T-helper 22 cell (primary cell): Measurements from ENCODE around the gene SLC38A9.

Experiments used
- DNase-seq: peaks from one replicate; pipeline ENCODE4 v3.0.0-alpha.2; 2020; ENCODE audit warnings: low read depth

Gene SLC38A9

GRCh38 chr5:55580042-55580441, 132.1 kb downstream of the SLC38A9 start:
- no peak for DNase-seq

- DNase-seq, result no peak
Observed at GRCh38 chr5:55578771-55579170, 133.4 kb downstream of the SLC38A9 start.

- DNase-seq, result no peak
Observed at GRCh38 chr5:55577353-55578060, 134.6 kb downstream of the SLC38A9 start.

GRCh38 chr5:55576661-55577060, 135.5 kb downstream of the SLC38A9 start:
- no peak for DNase-seq
